ENCODE measurements around the gene PGM2L1. TPM values are rescaled to one million over a fixed set of nuclear protein-coding genes. Genes with fewer than 3 reads are reported as not detected.

PGM2L1 gene
- total and polyA plus RNA-seq, 2 donors (not counting 1 experiment from before 2014, with no cell fraction given): 1.6 to 8.4 TPM

DNA sequence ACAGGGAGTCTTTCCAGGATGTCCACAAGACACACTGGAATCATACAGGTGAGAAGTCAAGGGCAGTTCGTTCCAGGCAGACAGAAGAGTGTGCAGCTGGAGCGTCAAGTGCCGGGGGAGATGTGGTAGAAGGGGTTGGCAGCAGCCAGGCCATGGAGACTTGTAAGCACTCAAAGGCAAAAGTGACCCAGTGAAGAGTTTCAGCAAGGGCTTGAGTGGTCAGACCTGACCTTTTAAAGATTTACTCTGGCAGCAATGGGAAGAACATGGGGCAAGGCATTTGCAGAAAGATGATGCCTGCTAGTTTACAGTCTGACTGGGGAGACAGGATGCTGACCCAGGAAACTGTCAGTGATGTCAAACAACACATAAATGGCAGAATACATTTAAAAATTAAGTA, 115.8 kb downstream of the PGM2L1 start:
- H3K27ac Mint-ChIP-seq: no peak overlapping the region
- no peak for ATAC-seq (ENCODE audit: low read depth)
- no peaks in the 10 kb centered on the region for H3K4me1 Mint-ChIP-seq
- WGBS (ENCODE audit: insufficient coverage): 97% methylated on average over 3 of the region's 3 CpGs
- Histone ChIP-seq H3K27ac (ENCODE audit: low read length in 2 of 2) (no peak overlapping the region), H3K9me3 (ENCODE audit: control extremely low read depth in 1 of 3, control insufficient read depth in 2 of 3, insufficient read depth in 1 of 3, low read length in 2 of 3) (no peaks in the 10 kb centered on the region), H3K4me1 (ENCODE audit: control insufficient read depth in 2 of 2, insufficient read depth in 2 of 2, low read length in 2 of 2) (no peaks in the 10 kb centered on the region), H3K36me3 (replicated peaks in 1 of 2; ENCODE audit: control extremely low read depth in 1 of 2, control insufficient read depth in 1 of 2, extremely low read depth in 1 of 2, insufficient read depth in 2 of 2, low read length in 1 of 2) (no peaks in the 10 kb centered on the region), H3K4me3 (ENCODE audit: control extremely low read depth in 1 of 5, extremely low read depth in 1 of 5, insufficient read depth in 1 of 5, low read depth in 2 of 5, low read length in 4 of 5) (no peak overlapping the region), H3K27me3 (replicated peaks in 1 of 4; ENCODE audit: control extremely low read depth in 1 of 4, control insufficient read depth in 3 of 4, insufficient read depth in 4 of 4, low read length in 3 of 4) (peaks cover 0 to 6% (median 2%) of the 10 kb centered on the region in 4 experiments), H3K9ac (ENCODE audit: low read length) (no peak overlapping the region), H3K79me2 (ENCODE audit: control insufficient read depth, insufficient read depth, low read length) (no peaks in the 10 kb centered on the region), H2AFZ (ENCODE audit: insufficient read depth, low read depth, low read length, poor library complexity, severe bottlenecking) (no peak overlapping the region), H3K4me2 (replicated peaks; ENCODE audit: low read depth, low read length, poor library complexity, severe bottlenecking) (no peak overlapping the region), H4K20me1 (ENCODE audit: control insufficient read depth, insufficient read depth, low read length, poor library complexity, severe bottlenecking) (no peaks in the 10 kb centered on the region)
- no peak overlapping the region for H3K4me3 Mint-ChIP-seq
- no peaks in the 10 kb centered on the region for H3K9me3 Mint-ChIP-seq (ENCODE audit: insufficient read depth)
- TF ChIP-seq EZH2 (IDR thresholded peaks at IDR 0.05; ENCODE audit: borderline replicate concordance, insufficient read depth, low read depth, low read length, poor library complexity, severe bottlenecking) (no peak), CTCF (IDR thresholded peaks at IDR 0.05) (no peak)
- intact Hi-C loops (cut with micrococcal nuclease): no loop called here
- POLR2A ChIA-PET: no interaction called here
- DNase-seq: no peak
- CTCF ChIA-PET: no interaction called here
- H3K27me3 Mint-ChIP-seq: peaks cover 19% of the 10 kb centered on the region

DNA sequence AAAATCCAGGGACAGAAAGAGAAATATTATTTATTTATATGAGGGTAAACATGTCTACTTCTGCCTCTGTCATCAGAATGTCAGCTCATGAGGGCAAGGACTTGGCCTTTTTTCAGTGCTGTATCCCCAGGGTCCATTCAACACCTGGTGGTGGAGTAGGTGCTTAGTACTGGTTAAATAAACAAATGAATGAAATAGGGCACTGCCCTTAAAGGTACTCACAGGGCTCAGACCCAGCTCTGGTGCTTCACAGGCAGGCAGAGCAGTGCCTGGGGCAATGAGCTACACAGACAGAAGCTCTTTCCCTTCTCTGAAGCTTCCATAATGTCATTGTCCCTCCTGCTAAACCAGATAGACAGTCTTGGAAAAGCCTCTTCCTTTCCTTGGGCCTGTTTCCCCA, 117.7 kb downstream of the PGM2L1 start:
- H4K20me1 ChIP-seq (ENCODE audit: control insufficient read depth, insufficient read depth, low read length, poor library complexity, severe bottlenecking): no peaks in the 10 kb centered on the region
- H3K4me1 ChIP-seq (ENCODE audit: control insufficient read depth in 2 of 2, insufficient read depth in 2 of 2, low read length in 2 of 2): no peaks in the 10 kb centered on the region
- ChIA-PET CTCF (no interaction called here), POLR2A (no interaction called here)
- H3K36me3 ChIP-seq (replicated peaks in 1 of 2; ENCODE audit: control extremely low read depth in 1 of 2, control insufficient read depth in 1 of 2, extremely low read depth in 1 of 2, insufficient read depth in 2 of 2, low read length in 1 of 2): no peaks in the 10 kb centered on the region
- no peak overlapping the region for H3K9ac ChIP-seq (ENCODE audit: low read length)
- Mint-ChIP-seq H3K27me3 (peaks cover 25% of the 10 kb centered on the region), H3K9me3 (ENCODE audit: insufficient read depth) (no peaks in the 10 kb centered on the region), H3K4me3 (no peak overlapping the region), H3K4me1 (no peaks in the 10 kb centered on the region), H3K27ac (no peak overlapping the region)
- ATAC-seq (ENCODE audit: low read depth) (no peak), DNase-seq (no peak)
- no peaks in the 10 kb centered on the region for H3K9me3 ChIP-seq (ENCODE audit: control extremely low read depth in 1 of 3, control insufficient read depth in 2 of 3, insufficient read depth in 1 of 3, low read length in 2 of 3)
- intact Hi-C loops (cut with micrococcal nuclease): no loop called here
- peaks cover 0 to 8% (median 4%) of the 10 kb centered on the region in 4 experiments for H3K27me3 ChIP-seq (replicated peaks in 1 of 4; ENCODE audit: control extremely low read depth in 1 of 4, control insufficient read depth in 3 of 4, insufficient read depth in 4 of 4, low read length in 3 of 4)
- no peak overlapping the region for H3K27ac ChIP-seq (ENCODE audit: low read length in 2 of 2)
- TF ChIP-seq EZH2 (IDR thresholded peaks at IDR 0.05; ENCODE audit: borderline replicate concordance, insufficient read depth, low read depth, low read length, poor library complexity, severe bottlenecking) (no peak), CTCF (IDR thresholded peaks at IDR 0.05) (no peak)
- no peaks in the 10 kb centered on the region for H3K79me2 ChIP-seq (ENCODE audit: control insufficient read depth, insufficient read depth, low read length)
- H3K4me2 ChIP-seq (replicated peaks; ENCODE audit: low read depth, low read length, poor library complexity, severe bottlenecking): no peak overlapping the region
- no peak overlapping the region for H2AFZ ChIP-seq (ENCODE audit: insufficient read depth, low read depth, low read length, poor library complexity, severe bottlenecking)
- H3K4me3 ChIP-seq (ENCODE audit: control extremely low read depth in 1 of 5, extremely low read depth in 1 of 5, insufficient read depth in 1 of 5, low read depth in 2 of 5, low read length in 4 of 5): no peak overlapping the region

Small RNA genes within 50 kb of the gene (small RNA-seq; reads per million reads assigned to genes)
- not detected for gene MIR548AL (ENCODE audit: insufficient read length, low read depth, low replicate concordance)

Other genes starting within 250 kb of the PGM2L1 start
- gene C2CD3, start 227.4 kb downstream of the PGM2L1 start, total RNA-seq: 63.9 and 69.0 TPM in 2 replicates
- gene C2CD3, start 227.4 kb downstream of the PGM2L1 start, polyA plus RNA-seq: 17.2 and 19.8 TPM in 2 replicates
- gene PPME1, start 227.1 kb downstream of the PGM2L1 start, total RNA-seq: 18.7 and 23.6 TPM in 2 replicates
- 10.7 and 11.2 TPM in 2 replicates for gene PPME1, start 227.1 kb downstream of the PGM2L1 start, polyA plus RNA-seq
- not detected in 2 replicates for gene P4HA3, start 86.8 kb downstream of the PGM2L1 start, total RNA-seq
- gene P4HA3, start 86.8 kb downstream of the PGM2L1 start, polyA plus RNA-seq: not detected in 2 replicates
- gene KCNE3, start 69.1 kb upstream of the PGM2L1 start, total RNA-seq: not detected in 2 replicates
- 0.35 and 0.85 TPM in 2 replicates for gene KCNE3, start 69.1 kb upstream of the PGM2L1 start, polyA plus RNA-seq
- gene LIPT2, start 95.3 kb upstream of the PGM2L1 start, total RNA-seq: 6.5 and 20.2 TPM in 2 replicates
- 5.3 and 8.3 TPM in 2 replicates for gene LIPT2, start 95.3 kb upstream of the PGM2L1 start, polyA plus RNA-seq
- gene POLD3, start 194.1 kb upstream of the PGM2L1 start, total RNA-seq: 13.5 and 17.6 TPM in 2 replicates
- 4.6 and 4.9 TPM in 2 replicates for gene POLD3, start 194.1 kb upstream of the PGM2L1 start, polyA plus RNA-seq

Measured in B cell (primary cell).